Neural progenitor cell (in vitro differentiated cells): ENCODE measurements around the gene SLAIN1. TPM values are rescaled to one million over a fixed set of nuclear protein-coding genes. Genes with fewer than 3 reads are reported as not detected.

Experiments used
- DNase-seq: peaks from one replicate; pipeline ENCODE4 v3.0.0-alpha.2; 2016; ENCODE audit warnings: low spot score
- H2AFZ ChIP-seq: fragments of 200-600 bp; sonication (generic); replicated peaks from 2 replicates; pipeline ENCODE4 v1.6.1; 2016; ENCODE audit warnings: antibody characterized with exemption
- H3F3A ChIP-seq: fragments of 200-600 bp; sonication (generic); 2 replicates; pipeline ENCODE4 v1.6.1; 2016; ENCODE audit warnings: antibody characterized with exemption, low read depth
- H3K27ac ChIP-seq: fragments of 200-600 bp; sonication (generic); 2 replicates; pipeline ENCODE4 v1.5.1; 2016; ENCODE audit warnings: mild to moderate bottlenecking
- H3K27me3 ChIP-seq: fragments of 200-600 bp; sonication (generic); 2 replicates; pipeline ENCODE4 v1.6.1; 2016; ENCODE audit warnings: mild to moderate bottlenecking, moderate library complexity
- H3K36me3 ChIP-seq: fragments of 200-600 bp; sonication (generic); 2 replicates; pipeline ENCODE4 v1.5.1; 2016
- H3K4me1 ChIP-seq: fragments of 200-600 bp; sonication (generic); 2 replicates; pipeline ENCODE4 v1.6.1; 2016; ENCODE audit warnings: mixed run types
- H3K4me2 ChIP-seq: fragments of 200-600 bp; sonication (generic); 2 replicates; pipeline ENCODE4 v1.6.1; 2016
- H3K4me3 ChIP-seq: fragments of 200-600 bp; sonication (generic); 2 replicates; pipeline ENCODE4 v1.5.1; 2016
- H3K79me2 ChIP-seq: fragments of 200-600 bp; sonication (generic); 2 replicates; pipeline ENCODE4 v1.6.1; 2016; ENCODE audit warnings: low read depth
- H3K9ac ChIP-seq: fragments of 200-600 bp; sonication (generic); 2 replicates; pipeline ENCODE4 v1.6.1; 2016
- H3K9me3 ChIP-seq: fragments of 200-600 bp; sonication (generic); 2 replicates; pipeline ENCODE4 v1.5.1; 2016; ENCODE audit warnings: low read depth
- H4K20me1 ChIP-seq: fragments of 200-600 bp; sonication (generic); 2 replicates; pipeline ENCODE4 v1.6.1; 2016; ENCODE audit warnings: low read depth
- H3K27ac Mint-ChIP-seq: 3 replicates; pipeline ENCODE4 v1.8.0; 2021; ENCODE audit warnings: mixed read lengths
- H3K27me3 Mint-ChIP-seq: 2 replicates; pipeline ENCODE4 v1.8.0; 2022; ENCODE audit warnings: low read depth, mild to moderate bottlenecking, inconsistent platforms, moderate library complexity, mixed read lengths; ENCODE audit not compliant: insufficient read depth
- H3K36me3 Mint-ChIP-seq: 3 replicates; pipeline ENCODE4 v1.8.0; 2021; ENCODE audit warnings: mixed read lengths
- H3K4me1 Mint-ChIP-seq: 3 replicates; pipeline ENCODE4 v1.8.0; 2021; ENCODE audit warnings: mixed read lengths
- H3K4me3 Mint-ChIP-seq: 3 replicates; pipeline ENCODE4 v1.8.0; 2021; ENCODE audit warnings: mild to moderate bottlenecking, moderate library complexity, mixed read lengths
- H3K9me3 Mint-ChIP-seq: 3 replicates; pipeline ENCODE4 v1.8.0; 2020; ENCODE audit warnings: mixed read lengths
- CTCF ChIP-seq: fragments of 200-600 bp; sonication (generic); IDR thresholded peaks from 2 replicates; pipeline ENCODE4 v1.5.1; 2017; ENCODE audit warnings: antibody characterized with exemption, mild to moderate bottlenecking
- EZH2 ChIP-seq: fragments of 200-600 bp; sonication (generic); IDR thresholded peaks from 2 replicates; pipeline ENCODE4 v1.6.1; 2017; ENCODE audit warnings: antibody characterized with exemption, mild to moderate bottlenecking, moderate library complexity
- EZH2phosphoT487 ChIP-seq: fragments of 200-600 bp; sonication (generic); IDR thresholded peaks from 2 replicates; pipeline ENCODE4 v1.6.1; 2017; ENCODE audit warnings: antibody characterized with exemption
- total RNA-seq: library from RNA; depleted of rRNA; stranded (reverse); fragments of >200 nt; gene quantifications from 2 replicates; pipeline ENCODE4 v1.2.3, GENCODE V29; 2015; ENCODE audit warnings: low replicate concordance

Gene SLAIN1
- total RNA-seq, 1 donor from 2014 or later, result 87.2 TPM

GRCh38 chr13:77733674-77734073 lies 36.2 kb downstream of the SLAIN1 start:
- Histone ChIP-seq H3K27me3 (no peaks in the 10 kb centered on the region), H3K9me3 (no peaks in the 10 kb centered on the region), H3K4me1 (no peaks in the 10 kb centered on the region), H3K36me3 (no peaks in the 10 kb centered on the region), H3K79me2 (peaks cover 66% of the 10 kb centered on the region), H3K4me2 (no peak overlapping the region), H2AFZ (no peak overlapping the region), H3K9ac (no peak overlapping the region), H3K4me3 (no peak overlapping the region), H4K20me1 (peaks cover 11% of the 10 kb centered on the region), H3K27ac (no peak overlapping the region), H3F3A (no peaks in the 10 kb centered on the region)
- DNase-seq, result no peak
- H3K9me3 Mint-ChIP-seq, result no peaks in the 10 kb centered on the region
- no peak overlapping the region for H3K27ac Mint-ChIP-seq
- TF ChIP-seq EZH2 (no peak), CTCF (no peak), EZH2phosphoT487 (no peak)
- no peaks in the 10 kb centered on the region for H3K4me1 Mint-ChIP-seq
- H3K27me3 Mint-ChIP-seq, result no peaks in the 10 kb centered on the region
- peaks cover 47% of the 10 kb centered on the region for H3K36me3 Mint-ChIP-seq
- no peak overlapping the region for H3K4me3 Mint-ChIP-seq

DNA sequence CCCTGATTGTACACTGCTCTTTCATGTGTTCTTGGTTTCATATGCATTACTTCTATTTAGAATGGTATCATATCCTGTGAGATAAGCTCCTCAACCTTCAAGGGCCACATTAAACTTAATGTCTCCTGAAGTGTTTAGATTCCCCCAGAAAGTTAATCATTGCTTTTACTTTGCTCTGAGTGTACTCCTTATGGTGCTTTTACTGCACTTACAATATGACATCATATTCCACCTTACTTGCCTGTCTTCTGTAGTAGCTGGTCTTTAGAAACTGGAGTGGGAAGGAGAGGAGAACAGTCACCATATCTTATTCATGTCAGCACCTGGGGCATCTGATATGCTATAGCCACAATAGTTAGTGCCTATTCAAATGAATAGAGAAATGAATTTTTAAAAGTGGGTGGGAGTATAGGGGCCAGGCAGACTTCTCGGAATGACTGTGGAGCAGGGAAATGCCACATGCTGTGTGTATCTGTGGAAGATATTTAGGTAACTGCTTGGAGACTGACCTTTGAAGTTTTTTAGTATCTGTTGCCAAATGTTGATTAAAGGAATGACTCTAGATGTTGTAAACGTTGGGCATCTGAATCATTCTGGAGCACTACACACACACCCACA lies 40.2 kb downstream of the SLAIN1 start:
- Mint-ChIP-seq H3K27me3 (peaks cover 2% of the 10 kb centered on the region), H3K36me3 (peaks cover 27% of the 10 kb centered on the region), H3K4me3 (no peak overlapping the region), H3K27ac (no peak overlapping the region), H3K4me1 (peaks cover 4% of the 10 kb centered on the region), H3K9me3 (no peaks in the 10 kb centered on the region)
- no peak overlapping the region for H3K9ac ChIP-seq
- peaks cover 22% of the 10 kb centered on the region for H4K20me1 ChIP-seq
- no peak overlapping the region for H3K4me3 ChIP-seq
- no peaks in the 10 kb centered on the region for H3K9me3 ChIP-seq
- no peaks in the 10 kb centered on the region for H3F3A ChIP-seq
- H2AFZ ChIP-seq, result no peak overlapping the region
- TF ChIP-seq EZH2, result no peak
- DNase-seq, result no peak
- H3K4me2 ChIP-seq, result no peak overlapping the region
- H3K79me2 ChIP-seq, result peaks cover 75% of the 10 kb centered on the region
- no peaks in the 10 kb centered on the region for H3K27me3 ChIP-seq
- H3K4me1 ChIP-seq, result no peaks in the 10 kb centered on the region
- no peak overlapping the region for H3K27ac ChIP-seq
- no peaks in the 10 kb centered on the region for H3K36me3 ChIP-seq

DNA sequence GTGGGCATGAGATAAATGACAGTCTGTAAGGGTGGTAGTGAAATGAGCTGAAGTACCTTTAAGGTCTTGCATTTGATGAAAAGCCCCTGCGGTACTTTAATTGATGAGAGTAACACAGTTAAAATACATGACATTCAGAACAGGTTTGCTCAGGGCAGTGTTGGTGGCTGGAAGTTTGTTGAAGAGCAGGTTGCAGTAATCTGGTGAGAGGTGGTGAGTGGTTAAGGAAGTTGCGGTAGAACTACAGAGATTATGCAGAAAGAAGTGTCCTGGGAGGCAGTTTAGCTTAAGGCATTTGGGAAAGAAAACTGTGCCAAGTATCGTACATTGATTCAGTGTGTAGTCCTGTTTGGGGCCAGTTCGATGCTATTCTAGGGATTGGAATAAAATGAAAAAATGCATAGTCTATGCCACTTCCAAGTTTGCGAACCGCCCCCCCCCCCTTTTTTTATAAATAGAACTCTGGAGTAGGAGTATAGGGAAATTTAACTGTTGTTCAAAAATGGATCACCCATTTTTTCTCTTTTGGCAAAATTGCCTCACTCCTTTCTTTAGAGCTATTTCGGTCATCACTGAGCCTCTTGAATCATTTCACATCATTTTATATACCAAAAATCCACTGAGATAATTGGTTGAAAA lies 42.7 kb downstream of the SLAIN1 start:
- no peak overlapping the region for H3K4me3 ChIP-seq
- H3K4me1 ChIP-seq, result no peaks in the 10 kb centered on the region
- peaks cover 51% of the 10 kb centered on the region for H3K79me2 ChIP-seq
- Mint-ChIP-seq H3K4me3 (no peak overlapping the region), H3K4me1 (peaks cover 4% of the 10 kb centered on the region), H3K27me3 (peaks cover 2% of the 10 kb centered on the region), H3K9me3 (no peaks in the 10 kb centered on the region), H3K36me3 (peaks cover 33% of the 10 kb centered on the region), H3K27ac (no peak overlapping the region)
- peaks cover 28% of the 10 kb centered on the region for H4K20me1 ChIP-seq
- DNase-seq, result no peak
- no peak overlapping the region for H3K4me2 ChIP-seq
- H3K9ac ChIP-seq, result no peak overlapping the region
- H3K36me3 ChIP-seq, result peaks cover 5% of the 10 kb centered on the region
- H3K9me3 ChIP-seq, result no peaks in the 10 kb centered on the region
- H2AFZ ChIP-seq, result no peak overlapping the region
- H3F3A ChIP-seq, result no peaks in the 10 kb centered on the region
- no peak overlapping the region for H3K27ac ChIP-seq
- TF ChIP-seq EZH2phosphoT487 (no peak), EZH2 (no peak), CTCF (no peak)
- no peaks in the 10 kb centered on the region for H3K27me3 ChIP-seq
